ENCODE data around the gene INPP5E.

The INPP5E gene

GRCh38 chr9:136395345-136396218 is 44.1 kb downstream of the INPP5E start:
- Histone ChIP-seq H3K9ac (ENCODE audit: low read depth, low read length, poor library complexity, severe bottlenecking) (no peak overlapping the region), H3K27me3 (ENCODE audit: insufficient read depth, low read length, poor library complexity, severe bottlenecking) (no peaks in the 10 kb centered on the region), H3F3A (ENCODE audit: low read depth) (no peaks in the 10 kb centered on the region), H3K4me2 (ENCODE audit: low read depth, low read length, poor library complexity, severe bottlenecking) (no peak overlapping the region), H3K9me3 (ENCODE audit: insufficient read depth, low read depth, low read length) (no peaks in the 10 kb centered on the region), H3K79me2 (ENCODE audit: insufficient read depth, low read length) (peaks cover 27% of the 10 kb centered on the region), H3K9me2 (replicated peaks; ENCODE audit: low read depth, low read length) (no peaks in the 10 kb centered on the region), H3K4me1 (ENCODE audit: insufficient read depth, low read length, poor library complexity, severe bottlenecking) (peaks cover 17% of the 10 kb centered on the region), H4K20me1 (ENCODE audit: insufficient read depth, low read length, poor library complexity, severe bottlenecking) (peaks cover 21% of the 10 kb centered on the region), H3K4me3 (ENCODE audit: low read length, poor library complexity, severe bottlenecking) (no peak overlapping the region), H2AFZ (ENCODE audit: low read length) (no peak overlapping the region), H3K36me3 (ENCODE audit: insufficient read depth, low read length) (peaks cover 39% of the 10 kb centered on the region; the same call in 1 of the 2 replicates)
- TF ChIP-seq EZH2phosphoT487 (IDR thresholded peaks at IDR 0.05; ENCODE audit: borderline replicate concordance) (no peak), CTCF (conservative IDR thresholded peaks at IDR 0.05; ENCODE audit: low read length) (no peak)

- no peak overlapping the region for H3K4me2 ChIP-seq (ENCODE audit: low read depth, low read length, poor library complexity, severe bottlenecking)
- no peak for TF ChIP-seq EZH2phosphoT487 (IDR thresholded peaks at IDR 0.05; ENCODE audit: borderline replicate concordance)
- no peak for TF ChIP-seq CTCF (conservative IDR thresholded peaks at IDR 0.05; ENCODE audit: low read length)
These were observed 44.7 kb downstream of the INPP5E start for GRCh38 chr9:136395020-136395340.

GRCh38 chr9:136394312-136395019 is 45.2 kb downstream of the INPP5E start:
- no peaks in the 10 kb centered on the region for H3K9me3 ChIP-seq (ENCODE audit: insufficient read depth, low read depth, low read length)
- no peak overlapping the region for H3K9ac ChIP-seq (ENCODE audit: low read depth, low read length, poor library complexity, severe bottlenecking)
- H4K20me1 ChIP-seq (ENCODE audit: insufficient read depth, low read length, poor library complexity, severe bottlenecking), result peaks cover 16% of the 10 kb centered on the region
- H3K36me3 ChIP-seq (ENCODE audit: insufficient read depth, low read length), result peaks cover 39% of the 10 kb centered on the region; the same call in 1 of the 2 replicates
- H3K27me3 ChIP-seq (ENCODE audit: insufficient read depth, low read length, poor library complexity, severe bottlenecking), result no peaks in the 10 kb centered on the region
- H3K4me3 ChIP-seq (ENCODE audit: low read length, poor library complexity, severe bottlenecking), result no peak overlapping the region
- H3K4me1 ChIP-seq (ENCODE audit: insufficient read depth, low read length, poor library complexity, severe bottlenecking), result peaks cover 12% of the 10 kb centered on the region
- no peaks in the 10 kb centered on the region for H3F3A ChIP-seq (ENCODE audit: low read depth)
- H3K79me2 ChIP-seq (ENCODE audit: insufficient read depth, low read length), result peaks cover 22% of the 10 kb centered on the region
- TF ChIP-seq CTCF (conservative IDR thresholded peaks at IDR 0.05; ENCODE audit: low read length) (no peak), EZH2phosphoT487 (IDR thresholded peaks at IDR 0.05; ENCODE audit: borderline replicate concordance) (no peak)
- no peaks in the 10 kb centered on the region for H3K9me2 ChIP-seq (replicated peaks; ENCODE audit: low read depth, low read length)
- no peak overlapping the region for H3K4me2 ChIP-seq (ENCODE audit: low read depth, low read length, poor library complexity, severe bottlenecking)
- no peak overlapping the region for H2AFZ ChIP-seq (ENCODE audit: low read length)

More at GRCh38 chr9:136395020-136395340, 44.7 kb downstream of the INPP5E start:
- peaks cover 39% of the 10 kb centered on the region; the same call in 1 of the 2 replicates for H3K36me3 ChIP-seq (ENCODE audit: insufficient read depth, low read length)
- H3K9ac ChIP-seq (ENCODE audit: low read depth, low read length, poor library complexity, severe bottlenecking), result no peak overlapping the region
- no peak overlapping the region for H3K4me3 ChIP-seq (ENCODE audit: low read length, poor library complexity, severe bottlenecking)
- H3F3A ChIP-seq (ENCODE audit: low read depth), result no peaks in the 10 kb centered on the region
- H3K27me3 ChIP-seq (ENCODE audit: insufficient read depth, low read length, poor library complexity, severe bottlenecking), result no peaks in the 10 kb centered on the region
- no peak overlapping the region for H2AFZ ChIP-seq (ENCODE audit: low read length)
- H3K79me2 ChIP-seq (ENCODE audit: insufficient read depth, low read length), result peaks cover 27% of the 10 kb centered on the region
- H3K4me1 ChIP-seq (ENCODE audit: insufficient read depth, low read length, poor library complexity, severe bottlenecking), result peaks cover 12% of the 10 kb centered on the region
- H3K9me3 ChIP-seq (ENCODE audit: insufficient read depth, low read depth, low read length), result no peaks in the 10 kb centered on the region
- peaks cover 21% of the 10 kb centered on the region for H4K20me1 ChIP-seq (ENCODE audit: insufficient read depth, low read length, poor library complexity, severe bottlenecking)
- H3K9me2 ChIP-seq (replicated peaks; ENCODE audit: low read depth, low read length), result no peaks in the 10 kb centered on the region
